T-helper 2 cell treated with Interferon-gamma antibody and Interleukin-4, amounts not matched to agents 100 ng/mL and 5 ng/mL, for 36 hours (primary cell): ENCODE results near the gene CLSTN2. TPM values are rescaled to one million over a fixed set of nuclear protein-coding genes. Genes with fewer than 3 reads are reported as not detected.

ENCODE experiments used
- intact Hi-C: fragments of 100-400 bp; cut with micrococcal nuclease; formaldehyde crosslinking; loops from one replicate; pipeline ENCODE4 v1.15.1; 2023
- total RNA-seq: library from RNA; stranded (reverse); gene quantifications from 2 replicates; pipeline ENCODE4 v1.2.3, GENCODE V29; 2022

CLSTN2 gene
- total RNA-seq, 1 donor from 2014 or later, result not detected

DNA sequence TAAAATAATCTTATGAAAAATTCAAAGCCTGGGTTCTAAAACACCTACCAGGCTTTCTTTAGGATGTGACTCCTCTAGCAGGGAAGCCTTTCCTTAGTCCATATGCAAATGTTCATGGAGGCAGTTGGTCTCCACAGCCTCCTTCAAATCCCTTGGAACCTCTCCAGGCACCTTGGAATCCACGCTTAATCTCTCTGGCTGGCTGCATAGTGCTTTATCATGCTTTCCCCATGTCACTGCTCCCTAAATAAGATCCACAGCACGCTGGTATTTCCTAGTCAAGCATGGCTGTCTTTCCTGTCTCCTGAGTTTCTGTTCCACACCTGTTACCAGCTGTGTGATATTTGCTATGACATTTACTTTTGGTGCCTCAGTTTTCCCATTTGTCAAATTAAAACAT, 71.3 kb downstream of the CLSTN2 start:
- intact Hi-C loops, result no loop called here

- intact Hi-C loops, result no loop called here
These were observed 72.1 kb downstream of the CLSTN2 start for GRCh38 chr3:140007081-140007480.

DNA sequence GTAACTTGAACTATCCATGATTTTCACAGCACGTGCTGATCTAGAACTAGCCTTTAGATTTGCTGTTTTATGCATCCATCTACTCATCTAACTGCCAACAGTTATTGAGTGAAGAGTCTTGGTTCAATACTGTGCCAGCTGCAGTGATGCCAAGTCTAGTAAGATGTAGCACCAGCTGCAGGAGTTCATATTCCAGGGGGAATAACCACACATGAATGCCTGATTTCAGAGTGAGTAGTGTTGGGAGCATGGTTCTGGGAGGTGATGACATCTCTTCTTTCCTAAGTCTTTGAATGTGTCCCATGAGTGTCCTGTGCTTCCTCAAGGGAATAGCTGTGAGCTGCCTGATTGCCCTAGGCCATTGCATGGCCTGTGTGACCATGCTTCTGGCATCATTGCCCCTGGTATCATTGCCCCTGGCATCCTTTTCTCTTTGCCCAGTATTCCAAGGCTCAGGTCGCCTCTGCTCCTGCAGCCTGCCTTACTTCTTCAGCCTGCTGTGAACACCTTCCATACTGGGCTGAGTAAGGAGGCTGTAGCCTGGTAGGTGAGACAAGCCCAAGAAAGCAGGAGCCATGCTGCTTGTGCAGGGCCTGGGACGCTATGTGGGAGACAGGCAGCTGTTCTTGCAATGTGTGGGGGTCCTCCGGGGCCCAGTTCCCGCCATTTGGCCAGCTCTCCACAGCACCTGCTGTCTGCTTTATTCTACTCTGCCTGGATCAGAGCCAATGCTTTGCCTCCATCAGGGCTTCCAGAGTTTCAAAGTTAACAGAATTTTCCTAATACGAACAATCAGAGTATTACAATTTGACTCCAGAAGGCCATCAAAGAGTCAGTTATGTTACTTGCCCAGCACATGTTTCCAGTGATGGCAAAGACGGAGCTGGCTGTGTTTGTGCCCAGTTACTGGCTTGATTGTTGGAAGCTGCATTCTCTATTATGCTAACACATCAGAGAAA, 73.2 kb downstream of the CLSTN2 start:
- intact Hi-C loops, result no loop called here

GRCh38 chr3:140010391-140010790, 75.4 kb downstream of the CLSTN2 start:
- intact Hi-C loops, result no loop called here

GRCh38 chr3:140011086-140011485, 76.1 kb downstream of the CLSTN2 start:
- intact Hi-C loops, result no loop called here

GRCh38 chr3:140011611-140012277, 76.8 kb downstream of the CLSTN2 start:
- intact Hi-C loops, result no loop called here

- intact Hi-C loops, result no loop called here
These were observed 78.2 kb downstream of the CLSTN2 start for GRCh38 chr3:140013220-140013619.

DNA sequence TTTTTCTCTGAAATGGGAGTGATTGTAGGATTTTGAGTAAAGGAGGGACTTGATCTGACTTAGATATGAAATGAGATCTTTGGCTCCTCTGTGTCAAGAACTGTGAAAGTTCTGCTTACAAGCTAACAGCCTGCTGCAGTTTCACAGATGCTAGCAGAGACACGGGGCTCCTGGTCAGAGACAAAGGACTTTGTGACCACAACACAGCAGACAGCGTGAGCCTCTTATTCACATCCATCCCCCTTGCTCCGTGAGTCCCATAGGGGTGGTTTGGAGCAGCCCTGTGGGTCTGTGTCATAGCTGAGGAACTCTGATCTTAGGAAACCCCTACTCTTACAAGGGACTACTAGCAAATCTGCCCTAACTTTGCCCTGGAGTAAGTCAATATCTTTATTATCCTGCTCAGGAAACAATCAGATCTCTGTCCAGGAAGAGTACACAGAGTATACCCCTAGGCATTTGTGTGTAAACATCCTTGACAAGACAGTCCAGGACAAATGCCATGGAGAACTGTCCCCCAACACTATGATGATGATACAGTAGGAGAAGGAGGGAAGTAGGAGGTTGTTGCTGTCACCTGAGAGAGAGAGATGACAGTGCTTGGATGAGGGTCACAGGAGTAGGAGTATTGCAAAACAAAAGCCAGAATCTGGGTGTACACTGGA, 80.0 kb downstream of the CLSTN2 start:
- intact Hi-C loops, result no loop called here

DNA sequence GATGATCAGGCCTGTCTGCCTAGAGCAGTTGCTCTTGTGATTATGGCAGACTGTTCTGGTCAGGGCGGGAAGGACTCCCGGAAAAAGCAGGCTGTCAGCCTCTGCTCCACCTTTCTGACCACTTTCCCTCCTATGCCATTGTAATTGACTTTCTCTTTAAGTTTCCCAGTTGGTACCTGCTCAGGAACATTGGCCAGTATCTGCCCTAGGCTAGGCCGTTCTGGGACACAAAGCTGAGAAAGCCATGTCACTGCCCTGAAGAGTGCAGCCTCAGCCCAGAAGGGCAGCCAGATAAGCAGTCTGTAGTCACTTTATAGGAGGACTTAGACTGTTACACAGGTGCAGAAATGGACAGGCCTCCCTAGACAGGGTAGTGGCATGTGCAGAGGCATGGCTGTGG, 80.8 kb downstream of the CLSTN2 start:
- intact Hi-C loops, result no loop called here

DNA sequence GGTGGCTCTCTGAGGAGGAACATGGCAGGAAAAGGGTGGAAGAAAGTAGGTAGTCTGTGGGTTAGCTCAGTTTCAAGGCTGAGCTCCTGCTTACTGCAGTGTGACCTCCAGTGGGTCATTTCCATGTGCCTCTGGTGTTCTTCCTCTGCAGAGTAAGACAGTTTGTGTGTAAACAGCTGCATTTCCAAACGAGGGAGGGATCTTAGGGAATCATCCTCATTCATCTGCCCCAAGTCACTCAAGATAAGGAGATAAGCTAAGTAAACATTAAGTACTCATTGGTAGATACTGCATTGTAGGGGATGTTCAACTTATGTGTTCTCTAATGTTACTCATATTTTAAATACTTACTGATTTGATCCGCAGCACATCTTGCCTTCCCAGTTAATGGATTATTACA, 83.6 kb downstream of the CLSTN2 start:
- intact Hi-C loops, result no loop called here

DNA sequence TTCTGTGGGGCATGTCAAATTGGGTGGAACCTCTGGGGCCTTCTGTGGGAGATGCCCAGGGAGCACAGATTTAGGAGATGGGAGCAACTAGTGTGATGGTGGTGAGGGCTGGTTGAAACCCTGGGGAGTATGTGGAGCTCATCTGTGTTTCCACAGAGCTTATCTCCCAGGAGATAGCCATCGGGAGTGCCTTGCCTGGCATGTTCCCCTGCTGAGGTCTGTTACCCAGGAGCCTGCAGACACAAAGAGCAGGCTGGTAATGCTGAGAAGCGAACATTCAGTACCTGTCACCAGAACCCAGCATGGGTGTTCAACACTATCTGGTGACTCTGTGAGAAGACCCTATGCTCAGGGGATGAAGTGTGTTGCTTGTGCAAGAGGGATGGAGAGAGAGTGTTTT, 85.0 kb downstream of the CLSTN2 start:
- intact Hi-C loops, result no loop called here

DNA sequence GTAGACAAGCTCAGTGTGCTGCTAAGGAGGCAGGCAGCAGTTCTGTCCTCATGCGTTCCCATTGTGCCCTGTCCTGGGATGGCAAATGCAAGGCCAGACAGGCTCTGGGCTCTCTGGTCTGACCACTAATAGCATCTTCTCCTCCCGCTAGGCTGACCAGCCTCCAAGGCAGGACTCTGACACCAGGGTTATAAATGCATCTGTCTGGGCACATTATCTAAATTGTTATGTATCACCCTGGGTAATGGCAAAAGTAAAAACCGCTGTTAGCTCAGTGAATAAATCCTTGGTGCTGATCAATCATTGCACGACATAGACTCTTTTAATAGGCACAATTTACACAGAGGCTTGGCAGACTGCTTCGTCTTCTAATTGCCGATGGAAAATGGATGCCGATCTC, 85.6 kb downstream of the CLSTN2 start:
- intact Hi-C loops, result no loop called here

GRCh38 chr3:140021269-140021668, 86.3 kb downstream of the CLSTN2 start:
- intact Hi-C loops, result no loop called here

DNA sequence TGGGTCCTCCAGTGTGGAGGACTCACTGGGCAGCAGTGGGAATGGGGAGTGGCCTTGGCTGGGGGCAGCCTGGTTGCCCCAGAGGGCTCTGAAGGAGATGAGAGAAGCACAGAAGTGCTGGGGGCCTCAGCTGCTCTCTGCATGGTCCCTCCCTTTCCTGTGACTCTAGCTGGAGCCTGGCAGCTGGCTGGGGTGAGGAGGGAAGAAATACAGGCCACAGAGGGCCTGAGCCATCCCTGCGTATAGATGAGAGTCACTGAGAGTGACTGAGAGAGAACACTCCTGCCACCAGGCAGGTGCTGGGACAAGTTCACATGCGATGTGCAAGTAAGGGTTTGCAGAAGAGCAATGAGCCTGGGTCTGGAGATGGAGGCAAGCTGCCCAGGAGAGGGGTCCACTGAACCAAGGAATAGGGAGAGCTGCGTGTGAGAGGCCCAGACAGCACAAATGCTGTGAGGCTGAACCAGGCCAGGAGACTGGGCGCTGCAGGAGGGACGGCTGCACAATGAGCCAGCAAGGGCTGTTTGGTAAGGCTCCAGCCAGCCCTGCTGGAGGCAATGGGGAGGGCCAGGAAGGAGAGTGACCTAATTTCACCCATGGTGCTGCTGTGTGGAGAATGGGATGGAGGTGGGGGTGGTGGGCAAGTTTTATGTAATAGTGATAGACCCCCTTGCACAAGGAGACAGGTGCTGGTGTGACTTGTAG, 87.2 kb downstream of the CLSTN2 start:
- intact Hi-C loops, result no loop called here

- intact Hi-C loops, result no loop called here
These were observed 88.9 kb downstream of the CLSTN2 start for GRCh38 chr3:140023616-140024530.

GRCh38 chr3:140031170-140031569, 96.2 kb downstream of the CLSTN2 start:
- intact Hi-C loops, result no loop called here

DNA sequence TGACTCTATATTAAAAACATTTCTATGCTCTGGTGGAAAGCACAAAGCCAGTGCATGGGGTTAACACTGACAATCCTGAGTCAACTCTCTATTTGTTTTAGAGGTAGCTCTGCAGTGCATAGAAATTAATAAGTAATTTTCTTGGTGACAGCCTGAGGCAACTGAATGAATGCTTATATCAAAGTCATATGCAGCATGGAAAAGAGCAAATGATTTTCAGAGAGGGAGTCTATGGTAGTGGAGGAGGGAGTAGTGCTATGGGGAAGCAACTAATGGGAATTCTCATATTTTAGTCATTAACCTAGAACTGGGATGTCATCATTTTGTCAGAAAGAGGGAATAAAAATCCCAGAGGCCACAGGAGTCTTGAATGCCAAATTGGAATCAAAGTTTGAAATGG, 99.1 kb downstream of the CLSTN2 start:
- intact Hi-C loops, result no loop called here

DNA sequence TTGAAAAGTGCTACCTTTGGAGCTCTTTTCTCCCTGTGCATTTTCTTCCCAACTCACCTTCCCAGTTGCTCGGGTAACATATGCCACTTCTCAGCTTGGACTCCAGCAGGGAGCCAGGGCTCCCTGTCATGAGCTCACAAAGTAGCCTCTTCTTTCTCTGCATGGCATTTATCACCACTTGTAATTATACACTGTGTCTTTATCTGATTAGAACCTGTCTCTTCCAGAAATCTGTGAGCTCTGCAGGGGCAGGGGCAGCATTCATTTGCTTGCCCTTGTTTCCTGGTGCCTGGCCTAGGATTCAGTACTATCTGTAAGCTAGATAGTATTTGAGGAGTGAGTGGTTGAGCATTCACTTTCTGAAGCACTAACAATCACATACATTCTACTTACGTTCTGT, 100.9 kb downstream of the CLSTN2 start:
- intact Hi-C loops, result no loop called here

DNA sequence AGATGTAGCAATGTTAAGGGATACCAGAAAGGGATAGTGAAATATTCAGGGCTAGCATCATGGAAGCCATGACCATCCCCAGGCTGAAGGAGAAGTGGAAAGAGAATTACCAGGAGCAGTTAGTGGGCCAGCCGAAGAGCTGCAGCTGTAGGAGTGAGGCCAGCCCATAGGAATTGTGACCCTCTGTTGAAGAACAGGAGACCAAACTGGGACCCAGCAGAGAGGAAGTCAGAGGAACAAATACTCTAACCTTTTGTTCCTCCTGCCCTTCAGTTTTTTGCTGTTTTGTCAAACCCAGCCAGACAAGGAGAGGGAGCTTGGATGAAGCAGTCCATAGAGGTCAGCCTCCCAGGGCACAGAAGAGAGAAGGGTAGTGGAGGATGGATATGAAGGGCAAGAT, 115.4 kb downstream of the CLSTN2 start:
- intact Hi-C loops, result no loop called here
